ENCODE results near the gene RPL18. TPM values are rescaled to one million over a fixed set of nuclear protein-coding genes. Genes with fewer than 3 reads are reported as not detected.

Gene RPL18
- total and polyA plus RNA-seq, 9 of the 15 experiments (the other 6 are each of a cell fraction or from before 2014, with no cell fraction given), result 312 to 2,635 (median 1,653) TPM

DNA sequence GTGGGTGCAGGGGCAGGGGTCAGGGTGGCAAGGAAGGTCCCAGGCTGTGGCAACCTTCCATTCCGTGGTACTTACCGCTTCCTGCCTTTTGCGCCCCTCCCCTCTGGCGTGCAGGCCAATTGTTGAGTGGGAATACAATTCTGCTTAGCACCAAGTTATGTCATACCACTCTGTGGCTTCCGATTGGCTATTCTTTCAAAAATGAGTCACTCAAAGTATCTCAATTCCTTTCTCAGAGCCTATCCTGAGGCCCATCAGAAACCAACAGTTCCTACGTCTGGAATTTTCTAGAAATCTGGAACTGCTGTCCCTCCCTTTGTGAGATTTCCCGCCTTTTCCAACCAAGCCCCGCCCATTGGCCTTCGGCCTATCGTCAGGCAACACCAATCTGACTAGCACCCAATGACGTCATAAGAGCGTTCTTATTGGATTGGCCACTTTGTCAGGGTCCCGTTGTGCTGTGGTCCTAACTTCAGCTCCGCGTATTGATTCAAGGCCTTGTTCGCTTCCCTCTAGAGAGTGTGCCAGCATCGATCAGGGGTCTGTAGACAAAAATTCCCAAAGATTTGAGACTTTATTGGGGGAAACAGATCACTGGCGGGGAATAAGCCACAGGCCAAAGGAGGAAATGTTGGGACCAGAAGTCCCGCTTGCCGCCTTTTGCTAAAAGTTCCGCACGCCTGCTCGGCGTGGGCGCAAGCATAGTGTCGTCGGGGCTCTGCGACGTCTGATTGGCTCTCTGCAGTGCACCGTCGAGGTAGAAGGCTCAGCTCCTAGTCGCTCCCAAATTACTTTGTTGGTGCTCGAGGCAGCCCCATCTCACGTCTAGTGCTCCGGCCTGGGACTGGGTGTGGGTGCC is 42.1 kb upstream of the RPL18 start (continued):
- no peak for TF ChIP-seq TEAD4 (IDR thresholded peaks at IDR 0.05; ENCODE audit: low read length)
- no peak for TF ChIP-seq TEAD4 (CRISPR knock-in tag; IDR thresholded peaks at IDR 0.05; ENCODE audit: borderline replicate concordance)
- peak; percentile 86 for TF ChIP-seq EP400 (IDR thresholded peaks at IDR 0.05)
- TF ChIP-seq HIVEP1 (CRISPR knock-in tag; IDR thresholded peaks at IDR 0.05), result no peak
- peak; percentile 75; the same call in 1 of the 2 replicates for TF ChIP-seq THRAP3 (IDR thresholded peaks at IDR 0.05; ENCODE audit: borderline replicate concordance)
- no peak for TF ChIP-seq CBX1 (IDR thresholded peaks at IDR 0.05; ENCODE audit: low read depth)
- peak; percentile 24 for TF ChIP-seq TBP (optimal IDR thresholded peaks at IDR 0.05; ENCODE audit: low read depth, low read length)
- no peak for TF ChIP-seq RBBP5 (IDR thresholded peaks at IDR 0.05; ENCODE audit: borderline replicate concordance, insufficient read depth, low read length, poor library complexity, severe bottlenecking)
- no peak for TF ChIP-seq KDM4B (IDR thresholded peaks at IDR 0.05; ENCODE audit: borderline replicate concordance in 2 of 2, low read depth in 1 of 2)
- no peak for TF ChIP-seq NR2C2 (CRISPR knock-in tag; IDR thresholded peaks at IDR 0.05)
- peak; percentile 52; the same call in 1 of the 2 replicates for TF ChIP-seq NR2C2 (tag; IDR thresholded peaks at IDR 0.05)
- no peak for TF ChIP-seq ELF4 (CRISPR knock-in tag; IDR thresholded peaks at IDR 0.05)
- TF ChIP-seq MCM7 (IDR thresholded peaks at IDR 0.05), result no peak
- TF ChIP-seq, protein P1, sequence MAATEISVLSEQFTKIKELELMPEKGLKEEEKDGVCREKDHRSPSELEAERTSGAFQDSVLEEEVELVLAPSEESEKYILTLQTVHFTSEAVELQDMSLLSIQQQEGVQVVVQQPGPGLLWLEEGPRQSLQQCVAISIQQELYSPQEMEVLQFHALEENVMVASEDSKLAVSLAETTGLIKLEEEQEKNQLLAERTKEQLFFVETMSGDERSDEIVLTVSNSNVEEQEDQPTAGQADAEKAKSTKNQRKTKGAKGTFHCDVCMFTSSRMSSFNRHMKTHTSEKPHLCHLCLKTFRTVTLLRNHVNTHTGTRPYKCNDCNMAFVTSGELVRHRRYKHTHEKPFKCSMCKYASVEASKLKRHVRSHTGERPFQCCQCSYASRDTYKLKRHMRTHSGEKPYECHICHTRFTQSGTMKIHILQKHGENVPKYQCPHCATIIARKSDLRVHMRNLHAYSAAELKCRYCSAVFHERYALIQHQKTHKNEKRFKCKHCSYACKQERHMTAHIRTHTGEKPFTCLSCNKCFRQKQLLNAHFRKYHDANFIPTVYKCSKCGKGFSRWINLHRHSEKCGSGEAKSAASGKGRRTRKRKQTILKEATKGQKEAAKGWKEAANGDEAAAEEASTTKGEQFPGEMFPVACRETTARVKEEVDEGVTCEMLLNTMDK (IDR thresholded peaks at IDR 0.05; ENCODE audit: borderline replicate concordance, insufficient read depth, low read depth, low read length, poor library complexity, severe bottlenecking), result no peak
- TF ChIP-seq, protein P2, sequence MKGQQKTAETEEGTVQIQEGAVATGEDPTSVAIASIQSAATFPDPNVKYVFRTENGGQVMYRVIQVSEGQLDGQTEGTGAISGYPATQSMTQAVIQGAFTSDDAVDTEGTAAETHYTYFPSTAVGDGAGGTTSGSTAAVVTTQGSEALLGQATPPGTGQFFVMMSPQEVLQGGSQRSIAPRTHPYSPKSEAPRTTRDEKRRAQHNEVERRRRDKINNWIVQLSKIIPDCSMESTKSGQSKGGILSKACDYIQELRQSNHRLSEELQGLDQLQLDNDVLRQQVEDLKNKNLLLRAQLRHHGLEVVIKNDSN (CRISPR knock-in tag; IDR thresholded peaks at IDR 0.05), result no peak
- no peak for TF ChIP-seq ZNF24 (IDR thresholded peaks at IDR 0.05)
- no peak for TF ChIP-seq CBFA2T3 (IDR thresholded peaks at IDR 0.05)
- TF ChIP-seq, protein P3, sequence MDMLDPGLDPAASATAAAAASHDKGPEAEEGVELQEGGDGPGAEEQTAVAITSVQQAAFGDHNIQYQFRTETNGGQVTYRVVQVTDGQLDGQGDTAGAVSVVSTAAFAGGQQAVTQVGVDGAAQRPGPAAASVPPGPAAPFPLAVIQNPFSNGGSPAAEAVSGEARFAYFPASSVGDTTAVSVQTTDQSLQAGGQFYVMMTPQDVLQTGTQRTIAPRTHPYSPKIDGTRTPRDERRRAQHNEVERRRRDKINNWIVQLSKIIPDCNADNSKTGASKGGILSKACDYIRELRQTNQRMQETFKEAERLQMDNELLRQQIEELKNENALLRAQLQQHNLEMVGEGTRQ (CRISPR knock-in tag; IDR thresholded peaks at IDR 0.05), result no peak
- no peak for TF ChIP-seq ZNF75A (CRISPR knock-in tag; IDR thresholded peaks at IDR 0.05)

Measured in K562 (cell line).